Hepatocyte (in vitro differentiated cells): Measurements from ENCODE around the gene SLC36A4. TPM values are rescaled to one million over a fixed set of nuclear protein-coding genes. Genes with fewer than 3 reads are reported as not detected.
"Not testable (repeated sequence)": the region's sequence is repeated elsewhere in the genome, so short reads cannot be mapped to it uniquely, and the experiment has no call there.

ENCODE experiments used
- DNase-seq: peaks from one replicate; pipeline ENCODE4 v3.0.0-alpha.2; 2016; ENCODE audit warnings: low spot score
- H2AFZ ChIP-seq: fragments of 200-600 bp; sonication (generic); 2 replicates; pipeline ENCODE4 v1.6.0; 2016; ENCODE audit warnings: antibody characterized with exemption, mild to moderate bottlenecking
- H3K27ac ChIP-seq: fragments of 200-600 bp; sonication (generic); 2 replicates; pipeline ENCODE4 v1.5.1; 2016; ENCODE audit warnings: mild to moderate bottlenecking
- H3K27me3 ChIP-seq: fragments of 200-600 bp; sonication (generic); 2 replicates; pipeline ENCODE4 v1.6.1; 2016
- H3K36me3 ChIP-seq: fragments of 200-600 bp; sonication (generic); replicated peaks from 2 replicates; pipeline ENCODE4 v1.5.1; 2016; ENCODE audit warnings: low read depth; ENCODE audit not compliant: insufficient read depth
- H3K4me1 ChIP-seq: fragments of 200-600 bp; sonication (generic); 2 replicates; pipeline ENCODE4 v1.5.1; 2016; ENCODE audit warnings: mild to moderate bottlenecking, moderate library complexity; ENCODE audit not compliant: insufficient read depth
- H3K4me2 ChIP-seq: fragments of 200-600 bp; sonication (generic); 2 replicates; pipeline ENCODE4 v1.6.0; 2016
- H3K4me3 ChIP-seq: fragments of 200-600 bp; sonication (generic); 2 replicates; pipeline ENCODE4 v1.5.1; 2016; ENCODE audit warnings: mild to moderate bottlenecking
- H3K79me2 ChIP-seq: fragments of 200-600 bp; sonication (generic); 2 replicates; pipeline ENCODE4 v1.6.0; 2017; ENCODE audit warnings: mild to moderate bottlenecking
- H3K9me2 ChIP-seq: fragments of 200-600 bp; sonication (generic); replicated peaks from 2 replicates; pipeline ENCODE4 v1.6.0; 2017; ENCODE audit warnings: mild to moderate bottlenecking; ENCODE audit not compliant: insufficient read depth
- H3K9me3 ChIP-seq: fragments of 200-600 bp; sonication (generic); 2 replicates; pipeline ENCODE4 v1.5.1; 2016; ENCODE audit warnings: low read depth, mild to moderate bottlenecking
- H4K20me1 ChIP-seq: fragments of 200-600 bp; sonication (generic); 2 replicates; pipeline ENCODE4 v1.6.0; 2016; ENCODE audit warnings: mild to moderate bottlenecking; ENCODE audit not compliant: insufficient read depth, poor library complexity, severe bottlenecking
- EZH2 ChIP-seq: fragments of 200-600 bp; sonication (generic); IDR thresholded peaks from 2 replicates; pipeline ENCODE4 v1.6.1; 2016; ENCODE audit warnings: antibody characterized with exemption, mild to moderate bottlenecking, borderline replicate concordance
- EZH2phosphoT487 ChIP-seq: fragments of 200-600 bp; sonication (generic); IDR thresholded peaks from one replicate; pipeline ENCODE4 v1.6.1; 2018; ENCODE audit warnings: antibody characterized with exemption, mild to moderate bottlenecking, low read depth, moderate library complexity; ENCODE audit not compliant: unreplicated experiment, severe bottlenecking
- WGBS: methylation state at CpG from one replicate; pipeline ENCODE4 v1.1.6; 2016; ENCODE audit warnings: low lambda C conversion rate; ENCODE audit errors: missing lambda C conversion rate; 5-methylcytosine and 5-hydroxymethylcytosine counted together
- polyA plus RNA-seq: library from polyadenylated mRNA; unstranded; fragments of >200 nt; fragmentation: Nextera tagmentation; extraction: Ambion mirVana; gene quantifications from 2 replicates; pipeline ENCODE4 v1.2.1, GENCODE V29; 2016
- total RNA-seq: library from RNA; depleted of rRNA; stranded (reverse); fragments of >200 nt; gene quantifications from 2 replicates; pipeline ENCODE4 v1.2.3, GENCODE V29; 2014
- TF ChIP-seq, protein P1 (sequence below): fragments of 200-600 bp; sonication (generic); IDR thresholded peaks from 2 replicates; pipeline ENCODE4 v1.5.1; 2016; ENCODE audit warnings: antibody characterized with exemption, mild to moderate bottlenecking; ENCODE audit not compliant: poor library complexity

SLC36A4 gene
- 16.6 and 18.4 TPM in 2 replicates for total RNA-seq
- 17.6 and 27.1 TPM in 2 replicates for polyA plus RNA-seq

DNA sequence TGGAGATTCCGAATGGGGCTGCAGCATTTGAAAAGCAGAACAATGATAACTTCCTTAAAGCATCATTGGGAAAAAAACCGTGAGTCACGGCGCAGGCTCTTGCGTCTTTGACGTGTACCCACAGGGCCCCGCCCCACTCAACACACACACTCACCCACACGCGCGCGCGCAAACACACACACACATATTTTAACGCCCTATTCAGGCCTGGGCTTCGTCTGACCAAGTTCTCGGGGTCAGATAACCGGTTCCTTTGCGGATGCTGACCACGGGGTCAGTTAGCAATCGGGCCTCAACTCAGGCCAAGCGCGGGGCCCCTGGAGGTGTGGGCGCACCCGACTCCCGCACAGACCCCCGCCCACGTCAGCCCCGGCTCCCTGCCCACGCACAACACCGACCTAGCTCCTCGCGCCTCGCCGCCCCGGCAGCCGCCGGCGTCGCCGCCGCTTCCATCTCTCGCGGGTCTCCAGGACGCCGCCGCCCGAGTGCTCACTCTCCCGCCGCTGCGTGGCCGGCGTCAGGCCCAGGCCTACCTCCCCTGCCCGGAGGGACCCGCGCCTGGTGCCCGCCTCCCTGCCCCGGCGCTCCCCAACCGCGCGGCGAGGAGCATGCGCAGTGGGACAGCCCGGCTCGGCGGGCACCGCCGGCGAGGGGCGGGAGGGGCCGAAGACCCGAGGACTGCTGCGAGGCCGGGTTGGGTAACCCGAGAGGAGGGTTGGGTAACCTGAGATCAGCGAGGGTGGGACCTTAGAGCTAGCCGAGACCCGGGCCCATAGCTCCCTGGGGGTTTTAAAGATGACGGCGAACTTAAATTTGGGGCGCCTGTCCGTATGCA is at the start of gene SLC36A4:
Gene SLC36A4 (minus strand): TSS at position 612 of the 835 bp plus-strand sequence. CDS start 159 bp downstream, at position 453.
- peak within 1 kb of the TSS; percentile 78 for H3K4me2 ChIP-seq
- TF ChIP-seq EZH2 (no peak), EZH2phosphoT487 (no peak)
- TF ChIP-seq, protein P1, sequence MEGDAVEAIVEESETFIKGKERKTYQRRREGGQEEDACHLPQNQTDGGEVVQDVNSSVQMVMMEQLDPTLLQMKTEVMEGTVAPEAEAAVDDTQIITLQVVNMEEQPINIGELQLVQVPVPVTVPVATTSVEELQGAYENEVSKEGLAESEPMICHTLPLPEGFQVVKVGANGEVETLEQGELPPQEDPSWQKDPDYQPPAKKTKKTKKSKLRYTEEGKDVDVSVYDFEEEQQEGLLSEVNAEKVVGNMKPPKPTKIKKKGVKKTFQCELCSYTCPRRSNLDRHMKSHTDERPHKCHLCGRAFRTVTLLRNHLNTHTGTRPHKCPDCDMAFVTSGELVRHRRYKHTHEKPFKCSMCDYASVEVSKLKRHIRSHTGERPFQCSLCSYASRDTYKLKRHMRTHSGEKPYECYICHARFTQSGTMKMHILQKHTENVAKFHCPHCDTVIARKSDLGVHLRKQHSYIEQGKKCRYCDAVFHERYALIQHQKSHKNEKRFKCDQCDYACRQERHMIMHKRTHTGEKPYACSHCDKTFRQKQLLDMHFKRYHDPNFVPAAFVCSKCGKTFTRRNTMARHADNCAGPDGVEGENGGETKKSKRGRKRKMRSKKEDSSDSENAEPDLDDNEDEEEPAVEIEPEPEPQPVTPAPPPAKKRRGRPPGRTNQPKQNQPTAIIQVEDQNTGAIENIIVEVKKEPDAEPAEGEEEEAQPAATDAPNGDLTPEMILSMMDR = no peak
- no peaks in the 10 kb centered on the region for H3K9me2 ChIP-seq
- H3K4me3 ChIP-seq = peak within 1 kb of the TSS; percentile 38
- H3K4me1 ChIP-seq = no peaks in the 10 kb centered on the region
- peak within 1 kb of the TSS; percentile 81 for H2AFZ ChIP-seq
- H4K20me1 ChIP-seq = no peaks in the 10 kb centered on the region
- no peaks in the 10 kb centered on the region for H3K27me3 ChIP-seq
- H3K79me2 ChIP-seq = peaks cover 45% of the 10 kb centered on the region
- peak; percentile 96 for DNase-seq
- no peaks in the 10 kb centered on the region for H3K9me3 ChIP-seq
- 2% methylated on average over 51 of the region's 81 CpGs for WGBS
- H3K27ac ChIP-seq = peak within 1 kb of the TSS; percentile 97
- no peaks in the 10 kb centered on the region for H3K36me3 ChIP-seq

DNA sequence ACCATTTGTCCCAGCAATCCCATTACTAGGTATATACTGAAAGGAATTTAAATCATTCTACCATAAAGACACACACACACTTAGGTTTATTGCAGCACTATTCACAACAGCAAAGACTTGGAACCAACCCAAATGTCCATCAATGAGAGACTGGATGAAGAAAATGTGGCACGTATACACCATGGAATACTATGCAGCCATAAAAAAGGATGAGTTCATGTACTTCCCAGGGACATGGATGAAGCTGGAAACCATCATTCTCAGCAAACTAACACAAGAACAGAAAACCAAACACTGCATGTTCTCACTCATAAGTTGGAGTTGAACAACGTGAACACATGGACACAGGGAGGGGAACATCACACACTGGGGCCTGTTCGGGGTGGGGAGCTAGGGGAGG is 49.0 kb upstream of the SLC36A4 start:
- DNase-seq, H3K79me2 ChIP-seq: not testable (repeated sequence)
- WGBS = 96% methylated on average over 3 of the region's 3 CpGs

DNA sequence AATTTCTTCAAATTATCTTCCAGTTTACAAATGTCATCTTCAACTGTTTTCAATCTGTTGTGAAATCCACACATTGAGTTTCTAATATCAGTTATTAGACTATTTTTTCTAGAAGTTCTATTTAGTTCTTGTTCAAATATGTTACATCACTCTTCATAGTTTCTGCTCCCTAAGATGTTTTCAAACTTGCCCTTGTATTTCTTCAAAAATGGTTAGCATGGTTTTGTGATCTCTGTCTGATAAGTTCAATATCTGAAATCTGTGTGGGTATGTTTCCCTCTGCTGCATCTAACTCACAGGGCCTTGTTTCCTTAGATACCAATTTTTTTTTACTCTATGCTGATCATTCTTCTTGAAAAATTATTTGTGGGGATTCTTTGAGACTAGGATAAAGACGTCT is 46.2 kb upstream of the SLC36A4 start:
- TF ChIP-seq, protein P1 = no peak
- no peak for TF ChIP-seq EZH2
- TF ChIP-seq EZH2phosphoT487 = no peak
- peaks cover 1% of the 10 kb centered on the region for H3K4me1 ChIP-seq
- no peaks in the 10 kb centered on the region for H3K79me2 ChIP-seq
- no peak overlapping the region for H2AFZ ChIP-seq
- no peaks in the 10 kb centered on the region for H3K36me3 ChIP-seq
- no peaks in the 10 kb centered on the region for H3K9me2 ChIP-seq
- no peaks in the 10 kb centered on the region for H4K20me1 ChIP-seq
- 85% methylated on average over 1 of the region's 1 CpG for WGBS
- H3K27ac ChIP-seq = no peak overlapping the region
- no peak for DNase-seq
- H3K4me2 ChIP-seq = no peak overlapping the region
- H3K4me3 ChIP-seq = no peak overlapping the region
- H3K27me3 ChIP-seq = no peaks in the 10 kb centered on the region
- peaks cover 5% of the 10 kb centered on the region for H3K9me3 ChIP-seq

More for the DNA sequence above, 49.0 kb upstream of the SLC36A4 start:
- not testable (repeated sequence) for H3K9me2 ChIP-seq, H3K36me3 ChIP-seq, H3K4me2 ChIP-seq, H4K20me1 ChIP-seq, H3K4me3 ChIP-seq, H3K4me1 ChIP-seq, H3K27ac ChIP-seq, H3K9me3 ChIP-seq, H3K27me3 ChIP-seq, H2AFZ ChIP-seq

DNA sequence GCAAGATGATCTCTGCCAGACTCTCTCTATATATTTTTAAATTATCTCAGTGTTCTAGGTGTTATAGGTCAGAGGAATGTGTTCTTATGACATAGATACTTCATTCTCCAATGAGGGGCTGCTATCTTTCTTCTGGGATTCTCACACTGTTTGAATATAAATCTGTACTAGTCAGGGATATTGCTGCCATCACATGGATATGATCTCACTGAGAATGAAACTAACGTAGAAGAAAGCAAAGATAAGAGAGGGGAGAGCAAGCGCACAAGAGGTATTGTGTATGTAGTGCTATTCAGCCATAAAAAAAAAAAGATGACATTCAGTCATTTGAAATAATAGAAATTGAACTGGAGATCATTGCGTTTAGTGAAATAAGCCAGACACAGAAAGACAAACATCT is 42.2 kb upstream of the SLC36A4 start:
- no peaks in the 10 kb centered on the region for H3K36me3 ChIP-seq
- no peaks in the 10 kb centered on the region for H3K27me3 ChIP-seq
- H4K20me1 ChIP-seq = no peaks in the 10 kb centered on the region
- H3K79me2 ChIP-seq = no peaks in the 10 kb centered on the region
- TF ChIP-seq EZH2phosphoT487 (no peak), EZH2 (no peak)
- TF ChIP-seq, protein P1 = no peak
- H3K27ac ChIP-seq = no peak overlapping the region
- no peak for DNase-seq
- no peaks in the 10 kb centered on the region for H3K4me1 ChIP-seq
- H3K4me3 ChIP-seq = no peak overlapping the region
- 65% methylated on average over 3 of the region's 3 CpGs for WGBS
- peaks cover 5% of the 10 kb centered on the region for H3K9me3 ChIP-seq
- H2AFZ ChIP-seq = no peak overlapping the region
- no peaks in the 10 kb centered on the region for H3K9me2 ChIP-seq
- no peak overlapping the region for H3K4me2 ChIP-seq
